CD4-positive, alpha-beta T cell (primary cell): ENCODE data around the gene PSMC6. TPM values are rescaled to one million over a fixed set of nuclear protein-coding genes. Genes with fewer than 3 reads are reported as not detected.
A peak's percentile ranks its signal among the peaks of the same experiment; 100 is the strongest.

Experiments used
- ATAC-seq: fragments of 200-7000 bp; cut with Tn5 transposase; one replicate; pipeline ENCODE4 v1.10.0; 2022; ENCODE audit warnings: mild to moderate bottlenecking; ENCODE audit not compliant: poor library complexity
- CTCF ChIA-PET: fragments of 350-600 bp; sonication (Branson Sonifier 250); formaldehyde crosslinking; loops from one replicate; lab custom pipeline; 2021; ENCODE audit warnings: antibody characterized with exemption, inconsistent platforms; lab: Charles Lee
- POLR2A ChIA-PET: fragments of 350-600 bp; sonication (Branson Sonifier 250); formaldehyde crosslinking; loops from one replicate; lab custom pipeline; 2021; ENCODE audit warnings: antibody characterized with exemption, inconsistent platforms; lab: Charles Lee
- DNase-seq, 14 experiments: peaks; one replicate each; pipeline ENCODE4 v3.0.0-alpha.2; 2013 to 2020; ENCODE audit warnings: mixed read lengths in 2 of 14
- H3K27ac ChIP-seq, 2 donors: one replicate each; pipeline versions ENCODE4 v1.5.1 to v1.7.0; 2013; ENCODE audit warnings: low read length in 2 of 2, low read depth in 1 of 2, mild to moderate bottlenecking in 1 of 2
- H3K27me3 ChIP-seq, 2 experiments: 1 replicate in 1 of 2; 2 replicates in 1 of 2; pipeline versions ENCODE4 v1.6.1 to v1.7.0; 2013; ENCODE audit warnings: low read length in 2 of 2, control low read depth in 1 of 2, mild to moderate bottlenecking in 1 of 2, moderate library complexity in 1 of 2; ENCODE audit not compliant: insufficient read depth in 2 of 2, control insufficient read depth in 1 of 2
- H3K36me3 ChIP-seq: one replicate; pipeline ENCODE4 v1.6.1; 2013; ENCODE audit warnings: low read length, control low read depth; ENCODE audit not compliant: insufficient read depth
- H3K4me1 ChIP-seq: one replicate; pipeline ENCODE4 v1.6.1; 2013; ENCODE audit warnings: low read length, control low read depth; ENCODE audit not compliant: insufficient read depth
- H3K4me3 ChIP-seq: one replicate; pipeline ENCODE4 v1.5.1; 2013; ENCODE audit warnings: mild to moderate bottlenecking, low read length, moderate library complexity
- H3K9me3 ChIP-seq, 2 experiments: 1 replicate in 1 of 2; 2 replicates in 1 of 2; pipeline versions ENCODE4 v1.6.1 to v1.7.0; 2013; ENCODE audit warnings: low read length in 2 of 2, mild to moderate bottlenecking in 2 of 2, control low read depth in 1 of 2, moderate library complexity in 1 of 2; ENCODE audit not compliant: control insufficient read depth in 1 of 2, insufficient read depth in 1 of 2
- H3K27ac Mint-ChIP-seq: one replicate; pipeline ENCODE4 v1.8.0; 2020; ENCODE audit warnings: mixed read lengths
- H3K27me3 Mint-ChIP-seq: one replicate; pipeline ENCODE4 v1.8.0; 2021; ENCODE audit warnings: mixed read lengths
- H3K36me3 Mint-ChIP-seq: one replicate; pipeline ENCODE4 v1.8.0; 2021; ENCODE audit warnings: low read depth, mixed read lengths
- H3K4me1 Mint-ChIP-seq: one replicate; pipeline ENCODE4 v1.8.0; 2021; ENCODE audit warnings: low read depth, mixed read lengths
- H3K4me3 Mint-ChIP-seq: one replicate; pipeline ENCODE4 v1.8.0; 2020; ENCODE audit warnings: mild to moderate bottlenecking, mixed read lengths
- H3K9me3 Mint-ChIP-seq: one replicate; pipeline ENCODE4 v1.8.0; 2020; ENCODE audit warnings: mixed read lengths
- CTCF ChIP-seq: fragments of 200-600 bp; IDR thresholded peaks from one replicate; pipeline ENCODE4 v1.8.0; 2022; ENCODE audit warnings: antibody characterized with exemption, mild to moderate bottlenecking
- intact Hi-C, 2 experiments: fragments of 100-400 bp; cut with DNase I in 1 of 2; cut with micrococcal nuclease in 1 of 2; formaldehyde crosslinking; loops; one replicate each; pipeline versions ENCODE4 v1.15.1 to v1.9.0; 2023 to 2025; cut with DNase I, micrococcal nuclease
- total RNA-seq, 174 experiments: library from RNA in 2 of 174; stranded (reverse) in 2 of 174; gene quantifications; one replicate each; pipeline ENCODE4 v1.2.3 and lab custom pipeline; 2021 to 2026

Gene PSMC6
- total RNA-seq, 2 experiments from 2014 or later: 110 to 111 TPM

- Mint-ChIP-seq H3K36me3 (peaks cover 82% of the 10 kb centered on the region), H3K4me1 (peaks cover 29% of the 10 kb centered on the region), H3K4me3 (no peak overlapping the region), H3K27ac (no peak overlapping the region), H3K9me3 (no peaks in the 10 kb centered on the region), H3K27me3 (no peaks in the 10 kb centered on the region)
- Histone ChIP-seq H3K27me3 (no peaks in the 10 kb centered on the region), H3K27ac (no peak overlapping the region), H3K4me1 (peaks cover 3% of the 10 kb centered on the region), H3K4me3 (no peak overlapping the region), H3K36me3 (peaks cover 70% of the 10 kb centered on the region), H3K9me3 (no peaks in the 10 kb centered on the region)
- CTCF ChIA-PET: interaction anchor here (1.5 to 1.8 kb wide), 2 partner anchors 8 to 13 kb away, joined by 4 to 5 read pairs; no protein-coding TSS in a partner anchor
- intact Hi-C loops: no loop called here
- TF ChIP-seq CTCF: no peak
- POLR2A ChIA-PET: interaction anchor here (0.8 kb wide), 1 partner anchor 83 kb away, joined by 4 read pairs; no protein-coding TSS in a partner anchor
- DNase-seq: no peak
- no peak for ATAC-seq
These were observed 60.2 kb downstream of the PSMC6 start for GRCh38 chr14:52767058-52767833.

- ATAC-seq: no peak
- Mint-ChIP-seq H3K9me3 (no peaks in the 10 kb centered on the region), H3K36me3 (peaks cover 86% of the 10 kb centered on the region)
These were observed 62.9 kb downstream of the PSMC6 start for GRCh38 chr14:52769887-52770286.

GRCh38 chr14:52776816-52777215, 69.8 kb downstream of the PSMC6 start:
- peaks cover 56% of the 10 kb centered on the region for H3K36me3 Mint-ChIP-seq
- Histone ChIP-seq H3K27me3 (no peaks in the 10 kb centered on the region), H3K9me3 (no peaks in the 10 kb centered on the region), H3K4me1 (no peaks in the 10 kb centered on the region), H3K4me3 (no peak overlapping the region), H3K36me3 (peaks cover 49% of the 10 kb centered on the region), H3K27ac (no peak overlapping the region)
- intact Hi-C loops: loop anchor here (5.0 to 10.0 kb wide), 2 partner anchors 35 to 472 kb away; no protein-coding TSS in a partner anchor
- no peaks in the 10 kb centered on the region for H3K27me3 Mint-ChIP-seq
- H3K4me3 Mint-ChIP-seq: no peak overlapping the region
- no peaks in the 10 kb centered on the region for H3K4me1 Mint-ChIP-seq
- DNase-seq: peak in 3 of 14 experiments; percentile 19 to 34 (median 32)
- peak; percentile 56 for ATAC-seq
- TF ChIP-seq CTCF: peak; percentile 44
- H3K9me3 Mint-ChIP-seq: no peaks in the 10 kb centered on the region
- ChIA-PET CTCF (interaction anchor here (0.7 to 1.1 kb wide), 3 partner anchors 13 to 142 kb away, joined by 3 to 4 read pairs (median 3); no protein-coding TSS in a partner anchor), POLR2A (interaction anchor here (1.0 to 1.4 kb wide), 3 partner anchors 14 to 224 kb away, joined by 4 to 6 read pairs (median 5); partner anchors contain the start of genes ERO1A, GPR137C and TXNDC16)
- H3K27ac Mint-ChIP-seq: peak overlapping the region; percentile 37

More at GRCh38 chr14:52769887-52770286, 62.9 kb downstream of the PSMC6 start:
- H3K4me1 Mint-ChIP-seq: peaks cover 9% of the 10 kb centered on the region
- no peak overlapping the region for H3K27ac ChIP-seq
- POLR2A ChIA-PET: no interaction called here
- H3K4me3 ChIP-seq: no peak overlapping the region
- no peak for TF ChIP-seq CTCF
- CTCF ChIA-PET: no interaction called here
- no peaks in the 10 kb centered on the region for H3K27me3 Mint-ChIP-seq
- H3K27ac Mint-ChIP-seq: no peak overlapping the region
- no peak for DNase-seq
- H3K27me3 ChIP-seq: no peaks in the 10 kb centered on the region
- H3K4me3 Mint-ChIP-seq: no peak overlapping the region
- H3K4me1 ChIP-seq: no peaks in the 10 kb centered on the region
- H3K9me3 ChIP-seq: no peaks in the 10 kb centered on the region
- intact Hi-C loops: loop anchor here in 1 of 2 experiments (5.0 to 10.0 kb wide), 2 partner anchors 93 to 465 kb away; no protein-coding TSS in a partner anchor
- H3K36me3 ChIP-seq: peaks cover 77% of the 10 kb centered on the region

Other genes starting within 250 kb of the PSMC6 start
- gene TXNDC16, start 154.7 kb upstream of the PSMC6 start, total RNA-seq: 10 to 100 TPM; 10.4 to 11.4 TPM
- under 1 TPM; 0.08 to 0.19 TPM for gene GPR137C, start 154.4 kb upstream of the PSMC6 start, total RNA-seq
- gene ERO1A, start 11.6 kb upstream of the PSMC6 start, total RNA-seq: 10 to 100 TPM; 58.6 to 60.7 TPM
- 10 to 100 TPM; 15.3 to 16.2 TPM for gene STYX, start 23.0 kb downstream of the PSMC6 start, total RNA-seq
- gene GNPNAT1, start 84.4 kb downstream of the PSMC6 start, total RNA-seq: 1 to 10 TPM; 3.8 to 4.6 TPM
- under 1 TPM; 0.44 to 0.61 TPM for gene FERMT2, start 243.8 kb downstream of the PSMC6 start, total RNA-seq